Endothelial cell of umbilical vein (primary cell): Measurements from ENCODE around the gene PLPP3.

Experiments
- CTCF ChIP-seq, 2 donors: IDR thresholded peaks; 1 replicate in 1 of 2; 2 replicates in 1 of 2; pipeline ENCODE4 v1.5.1; 2011; ENCODE audit warnings: low read length in 2 of 2, mild to moderate bottlenecking in 2 of 2, moderate library complexity in 2 of 2, control low read depth in 1 of 2, inconsistent platforms in 1 of 2, low read depth in 1 of 2; ENCODE audit not compliant: insufficient read depth in 1 of 2; ENCODE audit errors: extremely low read depth in 1 of 2
- FOS ChIP-seq: IDR thresholded peaks from 2 replicates; pipeline ENCODE4 v1.6.1; 2011; ENCODE audit warnings: mild to moderate bottlenecking, low read length, moderate library complexity, borderline replicate concordance; ENCODE audit not compliant: insufficient read depth
- POLR2A ChIP-seq: IDR thresholded peaks from 2 replicates; pipeline ENCODE4 v1.6.1; 2012; ENCODE audit warnings: low read depth, mild to moderate bottlenecking, control low read depth, low read length
- POLR2AphosphoS5 ChIP-seq: IDR thresholded peaks from 2 replicates; pipeline ENCODE4 v1.6.1; 2012; ENCODE audit warnings: low read depth, mild to moderate bottlenecking, control low read depth, low read length, moderate library complexity; ENCODE audit not compliant: insufficient read depth
- TF ChIP-seq, protein P1 (sequence below): IDR thresholded peaks from 2 replicates; pipeline ENCODE4 v1.6.1; 2011; ENCODE audit not compliant: insufficient read depth, insufficient read length

GRCh38 chr1:56591909-56592308 is 12.5 kb upstream of the PLPP3 start:
- TF ChIP-seq FOS (no peak), POLR2AphosphoS5 (no peak), CTCF (IDR thresholded peaks at IDR 0.05; ENCODE audit: extremely low read depth in 1 of 2, insufficient read depth in 1 of 2, low read depth in 1 of 2, low read length in 2 of 2) (no peak), POLR2A (no peak)
- TF ChIP-seq, protein P1, sequence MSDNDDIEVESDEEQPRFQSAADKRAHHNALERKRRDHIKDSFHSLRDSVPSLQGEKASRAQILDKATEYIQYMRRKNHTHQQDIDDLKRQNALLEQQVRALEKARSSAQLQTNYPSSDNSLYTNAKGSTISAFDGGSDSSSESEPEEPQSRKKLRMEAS: no peak
